AG09319 (cell line): ENCODE results near the gene KLHL28.

ENCODE experiments used
- DNase-seq: peaks from one replicate; pipeline ENCODE4 v3.0.0-alpha.2; 2010; ENCODE audit warnings: low read depth; ENCODE audit errors: extremely low read depth
- TF ChIP-seq, protein P1 (sequence below): IDR thresholded peaks from 2 replicates; pipeline ENCODE4 v1.5.1; 2011; ENCODE audit warnings: low read depth, mild to moderate bottlenecking, inconsistent platforms, low read length, moderate library complexity

KLHL28 gene

DNA sequence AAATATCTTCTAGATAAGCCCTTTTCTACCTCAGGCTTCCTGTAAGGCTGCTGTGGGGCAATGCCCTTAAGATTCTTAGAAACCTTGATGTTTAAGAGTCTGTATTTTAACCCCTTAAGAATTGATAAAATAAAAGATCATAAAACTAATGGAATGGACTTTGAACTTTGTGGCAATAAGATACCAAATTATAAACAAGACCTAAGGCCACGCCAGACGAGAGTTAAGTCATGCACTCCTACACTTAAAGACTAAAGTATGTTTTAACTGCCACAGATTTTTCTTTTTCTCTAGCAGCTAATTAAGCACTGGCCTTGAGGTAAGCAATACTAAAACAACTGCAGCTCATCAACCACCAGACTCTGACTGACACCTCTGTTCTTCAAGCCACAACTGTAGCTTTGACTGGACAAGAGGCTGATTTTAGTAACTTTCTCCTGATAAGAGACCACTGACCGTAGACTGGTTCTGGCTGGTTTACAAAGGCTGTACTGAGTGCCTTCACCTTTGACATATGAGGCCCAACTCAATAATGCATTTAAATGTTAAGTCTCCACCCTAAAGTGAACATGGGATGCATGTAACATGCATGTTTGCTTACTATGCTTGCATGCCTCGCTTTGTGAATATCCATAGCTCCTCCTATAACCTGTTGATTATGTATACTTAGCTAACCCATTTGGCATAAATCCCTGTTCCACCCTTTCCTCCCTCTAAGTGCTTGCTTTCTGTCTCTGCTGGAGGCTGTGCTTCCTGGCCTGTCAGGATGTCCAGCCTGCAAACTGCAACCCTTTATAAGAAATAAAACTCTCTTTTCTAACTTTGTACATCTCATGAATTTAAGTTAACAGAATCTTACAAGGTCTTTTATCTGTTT is 71.9 kb downstream of the KLHL28 start:
- TF ChIP-seq, protein P1, sequence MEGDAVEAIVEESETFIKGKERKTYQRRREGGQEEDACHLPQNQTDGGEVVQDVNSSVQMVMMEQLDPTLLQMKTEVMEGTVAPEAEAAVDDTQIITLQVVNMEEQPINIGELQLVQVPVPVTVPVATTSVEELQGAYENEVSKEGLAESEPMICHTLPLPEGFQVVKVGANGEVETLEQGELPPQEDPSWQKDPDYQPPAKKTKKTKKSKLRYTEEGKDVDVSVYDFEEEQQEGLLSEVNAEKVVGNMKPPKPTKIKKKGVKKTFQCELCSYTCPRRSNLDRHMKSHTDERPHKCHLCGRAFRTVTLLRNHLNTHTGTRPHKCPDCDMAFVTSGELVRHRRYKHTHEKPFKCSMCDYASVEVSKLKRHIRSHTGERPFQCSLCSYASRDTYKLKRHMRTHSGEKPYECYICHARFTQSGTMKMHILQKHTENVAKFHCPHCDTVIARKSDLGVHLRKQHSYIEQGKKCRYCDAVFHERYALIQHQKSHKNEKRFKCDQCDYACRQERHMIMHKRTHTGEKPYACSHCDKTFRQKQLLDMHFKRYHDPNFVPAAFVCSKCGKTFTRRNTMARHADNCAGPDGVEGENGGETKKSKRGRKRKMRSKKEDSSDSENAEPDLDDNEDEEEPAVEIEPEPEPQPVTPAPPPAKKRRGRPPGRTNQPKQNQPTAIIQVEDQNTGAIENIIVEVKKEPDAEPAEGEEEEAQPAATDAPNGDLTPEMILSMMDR, result no peak
- DNase-seq, result no peak

DNA sequence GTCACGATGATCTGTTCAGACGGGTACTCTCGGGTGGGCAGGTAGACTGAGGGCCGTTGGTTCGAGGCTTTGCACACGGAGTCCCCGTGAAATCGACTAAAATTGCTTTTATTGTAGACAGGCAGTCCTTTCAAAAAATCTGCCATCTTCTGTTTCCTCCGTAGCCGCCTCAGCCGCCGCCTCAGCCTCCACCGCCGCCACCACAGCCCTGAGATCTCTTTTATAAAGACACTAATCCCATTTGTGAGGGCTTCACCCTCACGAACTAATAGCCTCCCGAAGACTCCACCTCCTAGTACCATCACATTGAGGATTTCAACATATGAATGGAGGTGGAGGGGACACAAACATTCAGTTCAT is 74.2 kb downstream of the KLHL28 start:
- no peak for DNase-seq
- TF ChIP-seq, protein P1, result no peak

DNA sequence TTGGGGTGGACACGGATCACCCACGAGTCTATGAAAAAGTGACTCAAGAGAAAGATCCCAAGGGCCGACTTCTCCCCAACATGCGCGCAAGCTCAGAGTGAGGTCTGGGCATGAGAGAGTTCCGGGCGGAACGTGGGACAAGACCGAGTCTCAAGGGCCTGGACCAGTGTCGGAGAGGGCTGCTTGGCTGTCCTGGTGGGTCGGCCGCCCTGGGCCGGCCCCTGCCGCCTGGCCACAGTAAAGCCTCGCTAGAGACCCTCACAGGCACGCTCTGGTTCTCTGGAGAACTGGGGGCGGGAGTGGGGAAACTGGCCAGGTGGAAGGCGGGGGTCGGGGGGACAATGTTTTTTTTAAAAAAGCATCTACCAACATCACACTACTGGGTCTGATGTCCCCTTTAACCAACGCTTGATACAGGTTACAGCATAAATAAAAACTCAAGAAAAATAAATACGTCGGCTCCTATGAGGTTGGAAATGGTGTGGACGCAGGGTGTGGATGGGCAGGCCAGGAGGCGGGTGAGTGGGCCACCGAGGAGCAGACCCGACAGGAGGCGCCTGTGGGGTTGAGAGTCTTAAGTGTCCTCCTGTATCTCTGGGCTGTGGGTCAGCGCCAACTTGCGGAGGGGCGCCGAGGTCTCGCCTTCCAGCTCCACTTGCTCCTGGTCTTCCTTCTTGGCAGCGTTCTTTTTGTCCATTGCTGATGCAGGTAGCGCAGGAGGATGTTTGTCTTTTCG is 74.7 kb downstream of the KLHL28 start:
- TF ChIP-seq, protein P1, result no peak
- no peak for DNase-seq

DNA sequence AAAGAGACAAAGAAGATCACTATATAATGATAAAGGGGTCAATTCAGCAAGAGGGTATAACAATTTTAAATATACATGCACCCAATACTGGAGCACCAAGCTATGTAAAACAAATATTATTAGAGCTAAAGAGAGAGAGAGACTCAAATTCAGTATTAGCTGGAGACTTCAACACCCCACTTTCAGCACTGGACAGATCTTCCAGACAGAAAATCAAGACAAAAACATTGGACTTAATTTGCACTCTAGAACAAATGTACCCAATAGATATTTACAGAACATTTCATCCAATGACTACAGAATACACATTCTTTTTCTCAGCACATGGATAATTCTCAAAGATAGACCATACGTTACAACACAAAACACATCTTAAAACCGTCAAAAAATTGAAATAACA is 81.0 kb downstream of the KLHL28 start:
- DNase-seq, result no peak
- TF ChIP-seq, protein P1, result no peak
